ENCODE data around the gene RBM3. TPM values are rescaled to one million over a fixed set of nuclear protein-coding genes. Genes with fewer than 3 reads are reported as not detected.

Gene RBM3
- total RNA-seq, 1 experiment from 2014 or later, result 233 TPM

GRCh38 chrX:48575642-48576041, 1.4 kb downstream of the RBM3 start:
- Histone ChIP-seq H3K27ac (ENCODE audit: low read depth, low read length) (peak overlapping the region; percentile 95), H3K27me3 (ENCODE audit: insufficient read depth, low read length) (no peaks in the 10 kb centered on the region), H3K79me2 (ENCODE audit: insufficient read depth, low read length) (peaks cover 27% of the 10 kb centered on the region), H3K9me2 (ENCODE audit: insufficient read depth) (no peaks in the 10 kb centered on the region), H3K4me1 (ENCODE audit: control insufficient read depth in 1 of 2, insufficient read depth in 2 of 2, low read length in 2 of 2) (peaks cover 5 to 14% of the 10 kb centered on the region in 2 experiments), H3K9ac (ENCODE audit: low read length) (peak overlapping the region; percentile 98), H4K20me1 (ENCODE audit: insufficient read depth) (no peaks in the 10 kb centered on the region), H3K36me3 (ENCODE audit: control insufficient read depth in 1 of 2, insufficient read depth in 2 of 2, low read length in 2 of 2) (peaks cover 23 to 34% of the 10 kb centered on the region in 2 experiments; a peak in 3 of 4 replicates), H3K4me3 (replicated peaks in 1 of 2; ENCODE audit: low read depth in 1 of 2, low read length in 2 of 2) (peak overlapping the region; percentile 84 to 90), H3K9me3 (ENCODE audit: control insufficient read depth in 1 of 2, insufficient read depth in 1 of 2, low read depth in 1 of 2, low read length in 2 of 2) (no peaks in the 10 kb centered on the region), H2AFZ (ENCODE audit: low read depth, low read length, poor library complexity, severe bottlenecking) (no peak overlapping the region), H3K4me2 (ENCODE audit: low read length) (peak overlapping the region; percentile 82)
- ATAC-seq (no peak), DNase-seq (ENCODE audit: low read depth, low spot score) (no peak)
- intact Hi-C loops (cut with micrococcal nuclease), result loop anchor here (2.0 to 10.0 kb wide), 2 partner anchors 37 to 101 kb away; partner anchors contain the start of genes FTSJ1, SLC38A5 and TBC1D25
- POLR2A ChIA-PET, result no interaction called here
- TF ChIP-seq POLR2AphosphoS5 (IDR thresholded peaks at IDR 0.05; ENCODE audit: low read depth, low read length), result no peak
- TF ChIP-seq ZBTB33 (IDR thresholded peaks at IDR 0.05; ENCODE audit: extremely low read depth, insufficient replicate concordance, low read length), result no peak
- no peak for TF ChIP-seq CBX3 (IDR thresholded peaks at IDR 0.05; ENCODE audit: low read depth)
- TF ChIP-seq ELF1 (IDR thresholded peaks at IDR 0.05; ENCODE audit: borderline replicate concordance, low read depth), result no peak
- TF ChIP-seq CTCF (IDR thresholded peaks at IDR 0.05 in 2 of 3, conservative IDR thresholded peaks at IDR 0.05 in 1 of 3; ENCODE audit: borderline replicate concordance in 1 of 3, insufficient read depth in 1 of 3, low read depth in 2 of 3, low read length in 2 of 3), result no peak
- no peak for TF ChIP-seq YY1 (IDR thresholded peaks at IDR 0.05; ENCODE audit: extremely low read depth, insufficient replicate concordance, low read depth, low read length)
- TF ChIP-seq FOSL1 (IDR thresholded peaks at IDR 0.05; ENCODE audit: low read depth), result no peak
- no peak for TF ChIP-seq EGR1 (IDR thresholded peaks at IDR 0.05; ENCODE audit: low read depth)
- TF ChIP-seq TCF7L2 (IDR thresholded peaks at IDR 0.05; ENCODE audit: borderline replicate concordance, extremely low read depth, insufficient read depth, insufficient read length), result no peak
- no peak for TF ChIP-seq EZH2 (IDR thresholded peaks at IDR 0.05)
- TF ChIP-seq ZNF274 (IDR thresholded peaks at IDR 0.05; ENCODE audit: low read depth, low read length), result no peak
- no peak for TF ChIP-seq EZH2phosphoT487 (IDR thresholded peaks at IDR 0.05; ENCODE audit: borderline replicate concordance)
- TF ChIP-seq, protein P1, sequence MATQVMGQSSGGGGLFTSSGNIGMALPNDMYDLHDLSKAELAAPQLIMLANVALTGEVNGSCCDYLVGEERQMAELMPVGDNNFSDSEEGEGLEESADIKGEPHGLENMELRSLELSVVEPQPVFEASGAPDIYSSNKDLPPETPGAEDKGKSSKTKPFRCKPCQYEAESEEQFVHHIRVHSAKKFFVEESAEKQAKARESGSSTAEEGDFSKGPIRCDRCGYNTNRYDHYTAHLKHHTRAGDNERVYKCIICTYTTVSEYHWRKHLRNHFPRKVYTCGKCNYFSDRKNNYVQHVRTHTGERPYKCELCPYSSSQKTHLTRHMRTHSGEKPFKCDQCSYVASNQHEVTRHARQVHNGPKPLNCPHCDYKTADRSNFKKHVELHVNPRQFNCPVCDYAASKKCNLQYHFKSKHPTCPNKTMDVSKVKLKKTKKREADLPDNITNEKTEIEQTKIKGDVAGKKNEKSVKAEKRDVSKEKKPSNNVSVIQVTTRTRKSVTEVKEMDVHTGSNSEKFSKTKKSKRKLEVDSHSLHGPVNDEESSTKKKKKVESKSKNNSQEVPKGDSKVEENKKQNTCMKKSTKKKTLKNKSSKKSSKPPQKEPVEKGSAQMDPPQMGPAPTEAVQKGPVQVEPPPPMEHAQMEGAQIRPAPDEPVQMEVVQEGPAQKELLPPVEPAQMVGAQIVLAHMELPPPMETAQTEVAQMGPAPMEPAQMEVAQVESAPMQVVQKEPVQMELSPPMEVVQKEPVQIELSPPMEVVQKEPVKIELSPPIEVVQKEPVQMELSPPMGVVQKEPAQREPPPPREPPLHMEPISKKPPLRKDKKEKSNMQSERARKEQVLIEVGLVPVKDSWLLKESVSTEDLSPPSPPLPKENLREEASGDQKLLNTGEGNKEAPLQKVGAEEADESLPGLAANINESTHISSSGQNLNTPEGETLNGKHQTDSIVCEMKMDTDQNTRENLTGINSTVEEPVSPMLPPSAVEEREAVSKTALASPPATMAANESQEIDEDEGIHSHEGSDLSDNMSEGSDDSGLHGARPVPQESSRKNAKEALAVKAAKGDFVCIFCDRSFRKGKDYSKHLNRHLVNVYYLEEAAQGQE (IDR thresholded peaks at IDR 0.05; ENCODE audit: low read depth), result no peak
- no peak for TF ChIP-seq SRF (IDR thresholded peaks at IDR 0.05; ENCODE audit: low read depth)
- CTCF ChIA-PET, result no interaction called here
- RAD21 ChIA-PET (ENCODE audit: low non-redundant PET in 1 of 2, low total read pairs in 2 of 2, uncharacterized antibody in 2 of 2, unreplicated experiment in 2 of 2), result no interaction called here
- BruUV-seq (replicated peaks), result no TSS peak
